Kidney epithelial cell (primary cell): ENCODE measurements around the gene RRP7A. TPM values are rescaled to one million over a fixed set of nuclear protein-coding genes. Genes with fewer than 3 reads are reported as not detected.
"Not testable (repeated sequence)": the region's sequence is repeated elsewhere in the genome, so short reads cannot be mapped to it uniquely, and the experiment has no call there.

Experiments
- DNase-seq: peaks from one replicate; pipeline ENCODE4 v3.0.0-alpha.2; 2010; ENCODE audit warnings: low read depth
- H3K27me3 ChIP-seq: 2 replicates; pipeline ENCODE4 v1.6.0; 2011; ENCODE audit warnings: low read length; ENCODE audit not compliant: control insufficient read depth, insufficient read depth
- H3K36me3 ChIP-seq: 2 replicates; pipeline ENCODE4 v1.5.1; 2011; ENCODE audit warnings: low read length; ENCODE audit not compliant: control insufficient read depth, insufficient read depth
- H3K4me3 ChIP-seq: 2 replicates; pipeline ENCODE4 v1.5.1; 2011; ENCODE audit warnings: low read depth, mild to moderate bottlenecking, control low read depth, low read length
- total RNA-seq: library from RNA; depleted of rRNA; stranded (reverse); fragments of >200 nt; gene quantifications from 2 replicates; pipeline ENCODE4 v1.2.3, GENCODE V29; 2015
- TF ChIP-seq, protein P1 (sequence below): IDR thresholded peaks from 2 replicates; pipeline ENCODE4 v1.5.1; 2011; ENCODE audit warnings: mild to moderate bottlenecking, moderate library complexity, low read length, control low read depth, inconsistent platforms; ENCODE audit not compliant: insufficient read depth, poor library complexity, severe bottlenecking

RRP7A gene
- total RNA-seq, 1 donor from 2014 or later: 29.5 TPM

DNA sequence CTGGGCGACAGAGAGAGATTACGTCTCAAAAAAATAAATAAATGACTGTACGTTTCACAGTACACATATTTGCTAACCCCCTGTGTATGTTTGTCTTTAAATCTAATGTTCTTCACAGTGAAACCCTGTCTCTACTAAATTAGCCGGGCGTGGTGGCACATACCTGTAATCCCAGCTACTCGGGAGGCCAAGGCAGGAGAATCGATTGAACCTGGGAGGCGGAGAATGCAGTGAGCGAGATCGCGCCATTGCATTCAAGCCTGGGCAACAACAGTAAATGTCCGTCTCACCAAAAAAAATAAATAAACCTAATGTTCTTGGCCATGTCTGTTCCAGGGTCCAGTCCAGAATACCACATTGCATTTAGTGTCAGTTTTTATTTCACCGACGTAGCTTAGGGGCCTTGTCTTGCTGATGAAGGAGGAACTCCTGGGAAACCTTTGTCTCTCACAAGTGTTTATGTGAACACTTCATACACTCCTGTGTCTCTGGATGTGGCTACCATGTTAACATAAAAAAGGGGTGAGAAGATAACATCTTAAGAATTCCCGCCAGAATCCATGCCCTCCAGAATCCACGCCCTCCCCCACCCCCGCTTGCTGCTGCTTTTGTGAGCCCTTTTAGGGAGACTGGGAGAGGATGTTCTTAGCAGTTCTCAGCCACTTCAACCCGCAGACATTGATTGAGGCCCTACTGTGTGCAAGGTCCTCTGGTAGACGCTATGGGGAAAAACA, 29.2 kb upstream of the RRP7A start:
- TF ChIP-seq, protein P1, sequence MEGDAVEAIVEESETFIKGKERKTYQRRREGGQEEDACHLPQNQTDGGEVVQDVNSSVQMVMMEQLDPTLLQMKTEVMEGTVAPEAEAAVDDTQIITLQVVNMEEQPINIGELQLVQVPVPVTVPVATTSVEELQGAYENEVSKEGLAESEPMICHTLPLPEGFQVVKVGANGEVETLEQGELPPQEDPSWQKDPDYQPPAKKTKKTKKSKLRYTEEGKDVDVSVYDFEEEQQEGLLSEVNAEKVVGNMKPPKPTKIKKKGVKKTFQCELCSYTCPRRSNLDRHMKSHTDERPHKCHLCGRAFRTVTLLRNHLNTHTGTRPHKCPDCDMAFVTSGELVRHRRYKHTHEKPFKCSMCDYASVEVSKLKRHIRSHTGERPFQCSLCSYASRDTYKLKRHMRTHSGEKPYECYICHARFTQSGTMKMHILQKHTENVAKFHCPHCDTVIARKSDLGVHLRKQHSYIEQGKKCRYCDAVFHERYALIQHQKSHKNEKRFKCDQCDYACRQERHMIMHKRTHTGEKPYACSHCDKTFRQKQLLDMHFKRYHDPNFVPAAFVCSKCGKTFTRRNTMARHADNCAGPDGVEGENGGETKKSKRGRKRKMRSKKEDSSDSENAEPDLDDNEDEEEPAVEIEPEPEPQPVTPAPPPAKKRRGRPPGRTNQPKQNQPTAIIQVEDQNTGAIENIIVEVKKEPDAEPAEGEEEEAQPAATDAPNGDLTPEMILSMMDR: no peak
- no peak for DNase-seq
- Histone ChIP-seq H3K27me3 (peaks cover 8% of the 10 kb centered on the region), H3K4me3 (no peak overlapping the region), H3K36me3 (no peaks in the 10 kb centered on the region)

DNA sequence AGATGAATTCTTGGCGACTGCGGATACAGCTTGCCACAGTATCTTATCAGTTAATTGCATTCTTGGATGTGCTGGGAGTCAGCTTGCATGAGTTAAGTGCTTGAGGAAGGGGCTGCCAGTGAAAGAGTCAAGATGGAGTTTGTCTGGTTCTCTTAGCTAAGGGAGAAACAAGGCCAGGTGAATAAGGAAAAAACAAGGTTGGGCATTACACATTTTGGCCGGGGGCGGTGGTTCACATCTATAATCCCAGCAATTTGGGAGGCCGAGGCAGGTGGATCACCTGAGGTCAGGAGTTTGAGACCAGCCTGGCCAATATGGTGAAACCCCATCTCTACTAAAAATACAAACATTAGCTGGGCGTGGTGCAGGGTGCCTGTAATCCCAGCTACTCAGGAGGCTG, 28.5 kb upstream of the RRP7A start:
- not testable (repeated sequence) for H3K27me3 ChIP-seq, H3K4me3 ChIP-seq, DNase-seq, H3K36me3 ChIP-seq

DNA sequence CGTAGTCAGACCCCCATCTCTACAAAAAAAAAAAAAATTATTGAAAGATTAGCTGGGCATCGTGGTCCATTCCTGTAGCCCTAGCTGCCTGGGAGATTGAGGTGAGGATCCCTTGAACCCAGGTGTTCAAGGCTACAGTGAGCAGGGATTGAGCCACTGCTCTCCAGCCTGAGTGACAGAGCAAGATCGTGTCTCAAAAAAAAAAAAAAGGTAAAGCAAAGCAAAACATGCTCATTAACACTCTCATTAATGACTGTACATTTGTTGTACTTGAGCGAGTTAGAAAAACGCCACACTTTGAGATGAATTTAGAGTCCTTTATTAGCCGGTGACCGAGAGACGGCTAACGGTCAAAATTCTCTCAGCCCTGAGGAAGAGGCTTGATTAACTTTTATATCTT, 28.0 kb upstream of the RRP7A start:
- Histone ChIP-seq H3K4me3 (no peak overlapping the region), H3K36me3 (no peaks in the 10 kb centered on the region), H3K27me3 (peaks cover 7% of the 10 kb centered on the region)
- TF ChIP-seq, protein P1: no peak
- DNase-seq: no peak

DNA sequence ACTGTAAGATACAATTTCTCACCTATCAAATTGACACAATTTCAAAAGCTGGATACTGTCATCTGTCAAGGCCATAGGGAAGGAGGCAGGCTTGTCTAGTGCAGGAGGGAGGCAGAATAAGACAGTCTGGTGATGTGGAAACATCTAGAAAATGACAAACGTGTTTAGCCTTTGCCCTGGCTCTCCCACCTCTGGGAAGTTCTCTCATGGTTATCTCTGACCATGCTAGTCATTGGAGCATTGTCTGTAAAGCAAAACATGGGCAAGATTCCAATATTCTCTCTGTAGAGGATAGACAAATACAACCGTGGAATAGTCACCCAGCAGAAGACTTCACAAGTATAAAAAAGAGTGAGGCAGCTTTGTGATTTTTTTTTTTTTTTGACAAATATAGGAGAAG, 25.1 kb upstream of the RRP7A start:
- Histone ChIP-seq H3K27me3 (peaks cover 5% of the 10 kb centered on the region), H3K4me3 (no peak overlapping the region), H3K36me3 (no peaks in the 10 kb centered on the region)
- no peak for DNase-seq
- TF ChIP-seq, protein P1: no peak

DNA sequence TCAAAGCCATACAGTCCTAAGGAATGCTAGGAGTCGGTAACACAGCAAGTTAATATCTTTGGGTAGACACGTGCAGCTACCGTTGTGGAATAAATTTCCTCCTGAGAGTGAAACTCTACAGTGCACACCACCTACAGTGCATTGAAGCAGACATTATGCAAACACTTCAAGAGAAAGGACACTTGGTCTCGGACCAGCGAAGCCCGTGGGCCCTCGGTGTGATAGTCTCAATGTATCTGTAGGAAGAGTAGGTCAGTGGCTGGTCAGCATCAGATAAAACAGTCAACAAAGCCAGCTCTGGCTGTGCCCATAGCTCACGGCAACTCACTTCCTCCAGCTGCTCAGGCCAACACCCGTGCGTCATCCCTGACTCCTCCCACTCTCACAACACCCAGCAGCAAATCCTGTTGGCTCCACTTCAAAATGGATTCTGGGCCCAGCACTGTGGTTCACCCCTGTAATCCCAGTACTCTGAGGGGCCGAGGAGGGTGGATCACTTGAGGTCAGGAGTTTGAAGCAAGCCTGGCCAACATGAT, 19.7 kb upstream of the RRP7A start:
- DNase-seq, H3K4me3 ChIP-seq, H3K27me3 ChIP-seq, H3K36me3 ChIP-seq: not testable (repeated sequence)

DNA sequence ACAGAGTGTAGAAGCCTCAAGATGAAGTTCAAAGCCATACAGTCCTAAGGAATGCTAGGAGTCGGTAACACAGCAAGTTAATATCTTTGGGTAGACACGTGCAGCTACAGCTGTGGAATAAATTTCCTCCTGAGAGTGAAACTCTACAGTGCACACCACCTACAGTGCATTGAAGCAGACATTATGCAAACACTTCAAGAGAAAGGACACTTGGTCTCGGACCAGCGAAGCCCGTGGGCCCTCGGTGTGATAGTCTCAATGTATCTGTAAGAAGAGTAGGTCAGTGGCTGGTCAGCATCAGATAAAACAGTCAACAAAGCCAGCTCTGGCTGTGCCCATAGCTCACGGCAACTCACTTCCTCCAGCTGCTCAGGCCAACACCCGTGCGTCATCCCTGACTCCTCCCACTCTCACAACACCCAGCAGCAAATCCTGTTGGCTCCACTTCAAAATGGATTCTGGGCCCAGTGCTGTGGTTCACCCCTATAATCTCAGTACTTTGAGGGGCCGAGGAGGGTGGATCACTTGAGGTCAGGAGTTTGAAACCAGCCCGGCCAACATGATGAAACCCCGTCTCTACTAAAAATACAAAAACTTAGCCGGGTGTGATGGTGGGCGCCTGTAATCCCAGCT, 17.7 kb upstream of the RRP7A start:
- H3K4me3 ChIP-seq, H3K36me3 ChIP-seq, DNase-seq, H3K27me3 ChIP-seq: not testable (repeated sequence)

DNA sequence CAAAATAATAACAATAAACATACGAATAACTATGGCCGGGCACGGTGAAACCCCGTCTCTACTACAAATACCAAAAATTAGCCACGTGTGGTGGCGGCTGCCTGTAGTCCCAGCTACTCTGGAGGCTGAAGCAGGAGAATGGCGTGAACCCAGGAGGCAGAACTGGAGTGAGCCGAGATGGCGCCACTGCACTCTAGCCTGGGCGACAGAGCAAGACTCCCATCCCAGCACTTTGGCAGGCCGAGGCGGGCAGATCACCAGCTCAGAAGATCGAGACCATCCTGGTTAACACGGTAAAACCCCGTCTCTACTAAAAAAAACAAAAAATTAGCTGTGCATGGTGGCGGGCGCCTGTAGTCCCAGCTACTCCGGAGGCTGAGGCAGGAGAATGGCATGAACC, 17.0 kb upstream of the RRP7A start:
- not testable (repeated sequence) for H3K4me3 ChIP-seq, H3K27me3 ChIP-seq, H3K36me3 ChIP-seq, DNase-seq

DNA sequence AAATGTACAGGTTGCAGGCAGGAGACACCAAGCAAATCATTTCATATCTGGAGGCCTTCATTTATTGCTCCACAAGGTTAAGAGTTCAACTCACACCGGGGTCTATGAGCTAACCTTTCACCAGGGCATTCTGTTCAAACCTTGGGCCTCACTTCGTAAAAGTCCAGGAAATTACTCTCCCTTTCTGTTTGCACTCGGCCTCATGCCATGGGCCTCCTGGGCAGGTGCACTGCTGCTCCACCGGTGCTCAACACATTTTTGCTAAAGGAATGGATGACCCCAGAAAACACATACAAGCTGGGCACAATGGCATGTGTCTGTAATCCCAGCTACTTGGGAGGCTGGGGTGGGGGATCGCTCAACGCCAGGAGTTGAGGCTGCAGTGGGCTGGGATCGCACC, 16.6 kb upstream of the RRP7A start:
- DNase-seq: no peak
- TF ChIP-seq, protein P1: no peak
- Histone ChIP-seq H3K36me3 (no peaks in the 10 kb centered on the region), H3K4me3 (no peak overlapping the region), H3K27me3 (no peaks in the 10 kb centered on the region)

DNA sequence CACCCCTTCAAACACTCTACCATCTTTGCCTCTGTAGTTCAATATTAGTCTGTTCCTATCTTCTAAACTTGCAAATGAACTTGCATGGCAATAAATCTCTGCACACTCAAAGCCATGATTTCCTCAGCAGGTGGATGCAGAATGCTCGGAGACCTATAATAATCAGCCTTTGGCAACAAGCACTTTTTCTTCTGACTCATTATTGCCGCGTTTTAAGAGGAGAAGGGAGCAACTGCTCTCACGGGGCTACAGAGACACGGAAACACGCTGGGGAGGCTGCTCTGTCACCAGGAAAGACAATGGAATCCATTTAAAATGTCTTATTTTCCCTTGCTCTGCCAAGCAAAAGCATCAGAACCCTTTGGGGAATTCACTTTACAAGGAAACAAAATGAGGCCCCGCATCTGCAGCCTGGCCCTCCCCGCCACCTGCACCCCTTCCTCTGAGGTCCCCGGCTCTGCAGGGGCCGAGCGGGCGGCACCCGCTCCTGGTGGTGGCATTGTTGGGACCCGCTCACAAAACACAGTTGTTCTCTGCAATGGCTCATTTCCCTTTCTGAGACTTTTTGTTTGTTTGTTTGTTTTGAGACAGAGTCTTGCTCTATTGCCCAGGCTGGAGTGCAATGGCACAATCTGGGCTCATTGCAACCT, 15.6 kb upstream of the RRP7A start:
- not testable (repeated sequence) for DNase-seq

More for the DNA sequence above, 15.6 kb upstream of the RRP7A start:
- H3K4me3 ChIP-seq, H3K36me3 ChIP-seq, H3K27me3 ChIP-seq: not testable (repeated sequence)
